Measurements from ENCODE around the gene TFPT. TPM values are rescaled to one million over a fixed set of nuclear protein-coding genes. Genes with fewer than 3 reads are reported as not detected.
A peak's percentile ranks its signal among the peaks of the same experiment; 100 is the strongest.
"Not testable (repeated sequence)": the region's sequence is repeated elsewhere in the genome, so short reads cannot be mapped to it uniquely, and the experiment has no call there.

TFPT gene
- total RNA-seq, 2 donors from 2014 or later = 36.0 to 38.8 TPM

- H3K9me3 Mint-ChIP-seq; H3K27ac Mint-ChIP-seq; H3K4me3 Mint-ChIP-seq; ATAC-seq (replicated peaks in 1 of 2); DNase-seq; H3K36me3 Mint-ChIP-seq (ENCODE audit: insufficient read depth in 2 of 2): not testable (repeated sequence)
- Mint-ChIP-seq H3K4me1 (ENCODE audit: low read depth) (peaks cover 39% of the 10 kb centered on the region), H3K27me3 (ENCODE audit: low read depth) (peaks cover 12% of the 10 kb centered on the region)
These were observed 15.6 kb downstream of the TFPT start for GRCh38 chr19:54099903-54100255.

GRCh38 chr19:54099190-54099902, 16.1 kb downstream of the TFPT start:
- Mint-ChIP-seq H3K4me1 (ENCODE audit: low read depth) (peaks cover 34% of the 10 kb centered on the region), H3K36me3 (ENCODE audit: insufficient read depth in 2 of 2) (peaks cover 0 to 3% of the 10 kb centered on the region in 2 donors), H3K9me3 (no peaks in the 10 kb centered on the region), H3K27me3 (ENCODE audit: low read depth) (peaks cover 18% of the 10 kb centered on the region), H3K27ac (no peak overlapping the region), H3K4me3 (no peak overlapping the region)
- ATAC-seq (replicated peaks in 1 of 2) (no peak), DNase-seq (no peak)

DNA sequence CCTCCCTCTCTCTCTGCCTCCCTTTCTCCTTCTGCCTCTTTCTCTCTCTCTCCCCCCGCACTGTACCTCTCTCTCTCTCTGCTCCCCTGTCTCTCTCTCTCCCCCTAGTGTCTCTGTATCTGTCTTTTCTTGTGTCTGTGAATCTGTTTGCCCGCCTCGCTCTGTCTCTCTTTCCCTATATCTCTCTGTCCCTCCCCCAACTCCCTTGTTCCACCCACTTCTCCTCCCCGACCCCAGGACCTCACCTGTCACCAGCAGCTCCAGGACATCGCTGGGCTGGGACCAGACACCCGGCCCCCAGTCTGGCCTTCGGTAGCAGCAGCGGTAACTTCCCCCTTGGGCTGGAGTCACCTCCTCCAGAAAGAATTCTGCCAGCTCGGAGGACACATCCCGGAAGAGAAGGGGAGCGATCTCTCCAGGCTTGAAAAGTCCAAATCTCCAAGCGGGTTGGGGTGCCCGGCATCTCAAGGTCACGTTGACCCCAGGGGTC, 18.8 kb downstream of the TFPT start:
- ATAC-seq (replicated peaks in 1 of 2) (peak; percentile 49 to 66), DNase-seq (no peak)
- H3K36me3 Mint-ChIP-seq (ENCODE audit: insufficient read depth in 2 of 2) = peaks cover 0 to 4% of the 10 kb centered on the region in 2 donors
- H3K9me3 Mint-ChIP-seq = no peaks in the 10 kb centered on the region
- H3K4me3 Mint-ChIP-seq = peak overlapping the region; percentile 72 to 85
- H3K27me3 Mint-ChIP-seq (ENCODE audit: low read depth) = peaks cover 22% of the 10 kb centered on the region
- peaks cover 17% of the 10 kb centered on the region for H3K4me1 Mint-ChIP-seq (ENCODE audit: low read depth)
- peak overlapping the region; percentile 6 for H3K27ac Mint-ChIP-seq

DNA sequence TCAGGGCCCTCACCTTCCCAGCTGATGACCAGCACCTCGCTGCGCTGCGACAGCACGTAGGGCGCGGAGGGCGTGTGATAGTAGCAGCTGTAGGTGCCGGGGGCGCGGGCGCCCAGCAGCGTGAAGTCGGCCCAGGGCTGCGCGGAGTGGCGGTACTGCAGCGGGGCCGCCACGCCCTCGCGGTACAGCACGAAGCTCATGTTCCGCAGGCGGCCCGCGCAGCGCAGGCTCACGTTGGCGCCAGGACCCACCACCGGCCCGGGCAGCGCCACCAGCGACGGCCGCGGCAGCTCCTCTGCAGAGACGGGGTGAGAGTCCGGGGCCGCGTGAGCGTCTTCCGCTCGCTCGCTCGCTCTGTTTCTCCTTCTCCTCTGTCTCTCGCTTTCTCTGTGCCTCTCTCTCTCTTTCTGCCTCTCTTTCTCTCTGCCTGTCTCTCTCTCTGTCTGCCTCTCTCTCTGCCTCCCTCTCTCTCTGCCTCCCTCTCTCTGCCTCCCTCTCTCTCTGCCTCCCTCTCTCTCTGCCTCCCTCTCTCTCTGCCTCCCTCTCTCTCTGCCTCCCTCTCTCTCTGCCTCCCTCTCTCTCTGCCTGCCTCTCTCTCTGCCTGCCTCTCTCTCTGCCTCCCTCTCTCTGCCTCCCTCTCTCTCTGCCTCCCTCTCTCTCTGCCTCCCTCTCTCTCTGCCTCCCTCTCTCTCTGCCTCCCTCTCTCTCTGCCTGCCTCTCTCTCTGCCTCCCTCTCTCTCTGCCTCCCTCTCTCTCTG, 19.4 kb downstream of the TFPT start:
- DNase-seq (peak; percentile 58 to 61), ATAC-seq (replicated peaks in 1 of 2) (peak; percentile 83 to 88)
- H3K9me3 Mint-ChIP-seq; H3K36me3 Mint-ChIP-seq (ENCODE audit: insufficient read depth in 2 of 2): not testable (repeated sequence)
- Mint-ChIP-seq H3K27ac (peak overlapping the region; percentile 56), H3K4me3 (peak overlapping the region; percentile 79 to 85), H3K27me3 (ENCODE audit: low read depth) (peaks cover 22% of the 10 kb centered on the region), H3K4me1 (ENCODE audit: low read depth) (peaks cover 14% of the 10 kb centered on the region)

DNA sequence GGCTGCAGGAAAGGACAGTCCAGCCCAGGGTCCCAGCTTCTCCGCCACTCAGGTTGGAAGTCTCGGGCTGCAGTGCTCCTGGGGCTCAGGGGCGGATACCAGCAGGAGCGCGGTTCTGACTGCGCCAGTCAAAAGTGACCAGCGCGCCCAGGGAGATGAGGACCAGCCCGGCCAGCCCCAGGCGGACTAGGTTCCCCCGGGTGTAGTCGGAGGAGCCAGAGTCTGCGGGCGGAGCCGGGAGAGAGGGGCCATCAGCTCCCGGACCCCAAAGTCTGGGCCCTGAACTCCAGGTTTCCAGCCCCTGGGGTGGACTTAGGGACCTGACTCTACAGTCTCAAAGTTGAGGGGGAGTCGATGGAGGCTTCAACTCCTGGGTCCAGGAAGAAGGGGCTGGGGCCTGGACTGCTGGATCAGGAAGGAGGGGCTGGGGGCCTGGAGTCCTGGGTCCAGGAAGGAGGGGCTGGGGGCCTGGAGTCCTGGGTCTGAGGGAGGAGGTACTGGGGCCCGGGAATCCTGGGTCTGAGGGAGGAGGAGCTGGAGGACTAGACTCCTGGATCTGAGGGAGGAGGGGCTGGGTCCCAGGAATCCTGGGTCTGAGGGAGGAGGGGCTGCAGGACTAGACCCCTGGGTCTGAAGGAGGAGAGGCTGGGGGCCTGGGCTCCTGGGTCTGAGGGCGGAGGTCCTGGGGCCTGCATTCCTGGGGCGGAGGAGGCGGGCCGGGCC, 20.2 kb downstream of the TFPT start:
- no peaks in the 10 kb centered on the region for H3K9me3 Mint-ChIP-seq
- H3K4me3 Mint-ChIP-seq = peak overlapping the region; percentile 79 to 85
- DNase-seq = no peak
- ATAC-seq (replicated peaks in 1 of 2) = no peak
- peaks cover 22% of the 10 kb centered on the region for H3K27me3 Mint-ChIP-seq (ENCODE audit: low read depth)
- H3K36me3 Mint-ChIP-seq (ENCODE audit: insufficient read depth in 2 of 2) = peaks cover 0 to 4% of the 10 kb centered on the region in 2 donors
- H3K27ac Mint-ChIP-seq = no peak overlapping the region
- peaks cover 11% of the 10 kb centered on the region for H3K4me1 Mint-ChIP-seq (ENCODE audit: low read depth)

- Mint-ChIP-seq H3K4me3 (peak overlapping the region in 1 of 2 donors; percentile 14), H3K27me3 (ENCODE audit: low read depth) (peaks cover 22% of the 10 kb centered on the region), H3K9me3 (no peaks in the 10 kb centered on the region), H3K4me1 (ENCODE audit: low read depth) (peaks cover 11% of the 10 kb centered on the region), H3K27ac (no peak overlapping the region), H3K36me3 (ENCODE audit: insufficient read depth in 2 of 2) (peaks cover 0 to 4% of the 10 kb centered on the region in 2 donors)
- ATAC-seq (replicated peaks in 1 of 2) = no peak
- no peak for DNase-seq
These were observed 20.9 kb downstream of the TFPT start for GRCh38 chr19:54094426-54095000.

DNA sequence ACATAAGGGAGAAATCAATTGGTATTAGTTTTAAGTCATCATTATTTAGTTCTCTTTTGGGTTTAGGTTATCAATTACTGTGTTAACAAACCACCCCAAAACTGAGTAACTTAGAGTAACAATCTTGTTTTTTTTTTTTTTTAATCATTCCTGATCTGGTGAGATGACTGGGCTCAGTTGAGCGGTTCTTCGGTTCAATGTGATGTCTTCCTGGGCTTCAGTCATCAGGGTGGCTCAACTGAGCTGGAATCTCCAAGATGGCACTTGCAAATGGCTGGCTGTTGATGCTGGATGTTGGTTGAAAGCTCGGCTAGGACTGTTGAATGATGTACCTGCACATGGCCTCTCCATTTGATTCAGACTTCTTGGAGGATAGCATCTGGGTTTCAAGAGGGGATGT, 31.0 kb downstream of the TFPT start:
- Mint-ChIP-seq H3K9me3 (peaks cover 4 to 8% of the 10 kb centered on the region in 2 donors), H3K4me3 (no peak overlapping the region), H3K27me3 (ENCODE audit: low read depth) (no peaks in the 10 kb centered on the region), H3K36me3 (ENCODE audit: insufficient read depth in 2 of 2) (peaks cover 8% of the 10 kb centered on the region in 2 donors), H3K4me1 (ENCODE audit: low read depth) (no peaks in the 10 kb centered on the region), H3K27ac (no peak overlapping the region)
- no peak for ATAC-seq (replicated peaks in 1 of 2)
- no peak for DNase-seq

GRCh38 chr19:54081032-54081431, 34.4 kb downstream of the TFPT start, which contains the start of gene TARM1:
Gene TARM1 (minus strand): TSS chr19:54081365. CDS start chr19:54081340, 25 bp downstream.
- Mint-ChIP-seq H3K4me3 (no peak within 1 kb of the TSS), H3K4me1 (ENCODE audit: low read depth) (no peaks in the 10 kb centered on the region), H3K27me3 (ENCODE audit: low read depth) (no peaks in the 10 kb centered on the region), H3K27ac (no peak within 1 kb of the TSS), H3K9me3 (peaks cover 4 to 8% of the 10 kb centered on the region in 2 donors), H3K36me3 (ENCODE audit: insufficient read depth in 2 of 2) (peaks cover 8% of the 10 kb centered on the region in 2 donors)
- DNase-seq = no peak
- ATAC-seq (replicated peaks in 1 of 2) = no peak

GRCh38 chr19:54077334-54077733, 38.1 kb downstream of the TFPT start:
- Mint-ChIP-seq H3K9me3 (peaks cover 0 to 4% of the 10 kb centered on the region in 2 donors), H3K4me3 (no peak overlapping the region), H3K36me3 (ENCODE audit: insufficient read depth in 2 of 2) (peaks cover 4 to 6% of the 10 kb centered on the region in 2 donors), H3K27ac (no peak overlapping the region), H3K27me3 (ENCODE audit: low read depth) (no peaks in the 10 kb centered on the region), H3K4me1 (ENCODE audit: low read depth) (no peaks in the 10 kb centered on the region)
- ATAC-seq (replicated peaks in 1 of 2) = no peak
- DNase-seq = no peak

DNA sequence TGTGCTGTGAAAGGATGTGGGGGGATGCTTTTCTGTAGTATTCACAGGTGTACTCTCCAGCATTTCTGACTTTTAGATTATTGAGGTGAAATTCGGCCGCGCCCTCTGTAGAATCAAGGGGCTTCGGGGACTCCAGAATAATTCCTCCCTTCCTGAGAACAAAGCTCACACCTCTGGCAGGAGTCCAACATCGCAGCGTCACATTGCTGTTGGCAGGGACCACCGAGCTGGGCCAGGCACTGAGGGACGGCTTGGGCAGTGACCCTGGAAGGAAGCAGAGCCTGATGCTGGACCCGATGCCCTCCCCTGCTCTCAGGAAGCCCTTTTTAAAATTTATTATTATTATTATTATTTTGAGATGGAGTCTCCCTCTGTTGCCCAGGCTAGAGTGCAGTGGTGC, 40.6 kb downstream of the TFPT start:
- Mint-ChIP-seq H3K27ac (no peak overlapping the region), H3K27me3 (ENCODE audit: low read depth) (no peaks in the 10 kb centered on the region), H3K4me3 (no peak overlapping the region), H3K4me1 (ENCODE audit: low read depth) (no peaks in the 10 kb centered on the region), H3K36me3 (ENCODE audit: insufficient read depth in 2 of 2) (peaks cover 1 to 4% of the 10 kb centered on the region in 2 donors), H3K9me3 (peaks cover 0 to 1% of the 10 kb centered on the region in 2 donors)
- DNase-seq (no peak), ATAC-seq (replicated peaks in 1 of 2) (no peak)

GRCh38 chr19:54073829-54074228, 41.6 kb downstream of the TFPT start:
- no peak overlapping the region for H3K4me3 Mint-ChIP-seq
- no peaks in the 10 kb centered on the region for H3K9me3 Mint-ChIP-seq
- H3K4me1 Mint-ChIP-seq (ENCODE audit: low read depth) = no peaks in the 10 kb centered on the region
- ATAC-seq (replicated peaks in 1 of 2) (no peak), DNase-seq (no peak)
- no peak overlapping the region for H3K27ac Mint-ChIP-seq
- no peaks in the 10 kb centered on the region for H3K36me3 Mint-ChIP-seq (ENCODE audit: insufficient read depth in 2 of 2)
- H3K27me3 Mint-ChIP-seq (ENCODE audit: low read depth) = no peaks in the 10 kb centered on the region

- ATAC-seq (replicated peaks in 1 of 2) (no peak), DNase-seq (no peak)
- no peaks in the 10 kb centered on the region for H3K9me3 Mint-ChIP-seq
- peaks cover 12% of the 10 kb centered on the region for H3K27me3 Mint-ChIP-seq (ENCODE audit: low read depth)
- no peak overlapping the region for H3K4me3 Mint-ChIP-seq
- no peaks in the 10 kb centered on the region for H3K36me3 Mint-ChIP-seq (ENCODE audit: insufficient read depth in 2 of 2)
- H3K27ac Mint-ChIP-seq = no peak overlapping the region
- H3K4me1 Mint-ChIP-seq (ENCODE audit: low read depth) = no peaks in the 10 kb centered on the region
These were observed 46.0 kb downstream of the TFPT start for GRCh38 chr19:54069470-54069869.

Measured in activated T-cell treated with anti-CD3 and anti-CD28 coated beads, Interleukin-2, amount 50 U/mL, for 72 hours (primary cell).